HepG2 (cell line): ENCODE measurements around the gene MAN1C1. TPM values are rescaled to one million over a fixed set of nuclear protein-coding genes. Genes with fewer than 3 reads are reported as not detected.

Experiments used
- ETV6 ChIP-seq: sonication (generic); formaldehyde crosslinking; conservative IDR thresholded peaks from 2 replicates; pipeline ENCODE4 v1.4.0; 2020; ENCODE audit warnings: missing genetic modification reagents
- FOXK2 ChIP-seq: fragments of 450-650 bp; IDR thresholded peaks from 2 replicates; pipeline ENCODE4 v1.6.1; 2016
- HDAC2 ChIP-seq: sonication (generic); formaldehyde crosslinking; IDR thresholded peaks from 2 replicates; pipeline ENCODE4 v1.4.0; 2020; ENCODE audit warnings: missing genetic modification reagents
- HNRNPH1 ChIP-seq: fragments of 200-400 bp; formaldehyde crosslinking; optimal IDR thresholded peaks from 2 replicates; pipeline ENCODE3; 2017; ENCODE audit warnings: mild to moderate bottlenecking, low read depth, low read length
- HNRNPL ChIP-seq: fragments of 200-400 bp; formaldehyde crosslinking; IDR thresholded peaks from 2 replicates; pipeline ENCODE4 v1.6.1; 2017; ENCODE audit warnings: mild to moderate bottlenecking, low read depth, low read length
- JUN ChIP-seq: sonication (generic); formaldehyde crosslinking; IDR thresholded peaks from 2 replicates; pipeline ENCODE4 v1.4.0; 2020; ENCODE audit warnings: mild to moderate bottlenecking, missing genetic modification reagents
- JUNB ChIP-seq: sonication (generic); formaldehyde crosslinking; IDR thresholded peaks from 2 replicates; pipeline ENCODE4 v1.8.0; 2022; ENCODE audit warnings: missing genetic modification reagents, mild to moderate bottlenecking, borderline replicate concordance
- KLF16 ChIP-seq, 2 experiments: sonication (generic) in 1 of 2; formaldehyde crosslinking in 1 of 2; IDR thresholded peaks; 2 replicates each; pipeline versions ENCODE4 v1.6.1 to v1.8.0; 2016 to 2023; ENCODE audit warnings: missing genetic modification reagents in 2 of 2, missing compliant biosample characterization in 1 of 2
- MATR3 ChIP-seq: sonication (generic); formaldehyde crosslinking; IDR thresholded peaks from 2 replicates; pipeline ENCODE4 v1.4.0; 2020; ENCODE audit warnings: missing genetic modification reagents
- MYNN ChIP-seq: sonication (generic); formaldehyde crosslinking; IDR thresholded peaks from 2 replicates; pipeline ENCODE4 v1.4.0; 2020; ENCODE audit warnings: mild to moderate bottlenecking, low read depth, missing genetic modification reagents
- SMAD1 ChIP-seq: sonication (generic); formaldehyde crosslinking; IDR thresholded peaks from 2 replicates; pipeline ENCODE4 v1.4.0; 2020; ENCODE audit warnings: missing genetic modification reagents, low read depth, mild to moderate bottlenecking, borderline replicate concordance
- SNRNP70 ChIP-seq: fragments of 200-400 bp; formaldehyde crosslinking; IDR thresholded peaks from 2 replicates; pipeline ENCODE4 v1.6.1; 2017; ENCODE audit warnings: mild to moderate bottlenecking, low read depth, low read length, moderate library complexity
- YEATS4 ChIP-seq: sonication (generic); formaldehyde crosslinking; IDR thresholded peaks from 2 replicates; pipeline ENCODE4 v1.4.0; 2020; ENCODE audit warnings: missing genetic modification reagents, borderline replicate concordance
- ZNF207 ChIP-seq: fragments of 450-650 bp; IDR thresholded peaks from 2 replicates; pipeline ENCODE4 v1.6.1; 2016; ENCODE audit warnings: antibody characterized with exemption, borderline replicate concordance
- ZNF556 ChIP-seq: sonication (generic); formaldehyde crosslinking; IDR thresholded peaks from 2 replicates; pipeline ENCODE4 v1.4.0; 2020; ENCODE audit warnings: mild to moderate bottlenecking, missing genetic modification reagents, borderline replicate concordance
- ZNF564 ChIP-seq: sonication (generic); formaldehyde crosslinking; IDR thresholded peaks from 2 replicates; pipeline ENCODE4 v1.8.1; 2023; ENCODE audit warnings: mild to moderate bottlenecking, missing genetic modification reagents
- ZNF589 ChIP-seq: sonication (generic); formaldehyde crosslinking; conservative IDR thresholded peaks from 2 replicates; pipeline ENCODE4 v1.8.0; 2022; ENCODE audit warnings: mild to moderate bottlenecking, moderate library complexity, missing genetic modification reagents
- ZNF850 ChIP-seq: sonication (generic); formaldehyde crosslinking; conservative IDR thresholded peaks from 2 replicates; pipeline ENCODE4 v1.9.0; 2021; ENCODE audit warnings: mild to moderate bottlenecking, missing genetic modification reagents
- polyA plus RNA-seq, 8 experiments: library from polyadenylated mRNA; depleted of rRNA in 3 of 8; stranded (reverse) in 7 of 8; unstranded in 1 of 8; fragments of >200 nt; fragmentation: Illumina TruSeq in 4 of 8; extraction: Trizol in 4 of 8; gene quantifications; 2 replicates each; pipeline versions ENCODE4 v1.2.1 to v1.2.3, GENCODE V29; 2011 to 2016; ENCODE audit warnings: low read depth in 4 of 8, missing spikeins in 1 of 8, mixed read lengths in 1 of 8; ENCODE audit not compliant: insufficient read depth in 1 of 8
- total RNA-seq, 5 experiments: library from RNA; depleted of rRNA; stranded (reverse); fragments of >200 nt; fragmentation: Illumina TruSeq; extraction: Trizol; gene quantifications; 2 replicates each; pipeline ENCODE4 v1.2.3, GENCODE V29; 2016; ENCODE audit warnings: low read depth in 1 of 5
- TF ChIP-seq, protein P1 (sequence below): sonication (generic); formaldehyde crosslinking; conservative IDR thresholded peaks from 2 replicates; pipeline ENCODE4 v1.8.0; 2022; ENCODE audit warnings: missing genetic modification reagents
- TF ChIP-seq, protein P2 (sequence below): sonication (generic); formaldehyde crosslinking; IDR thresholded peaks from 2 replicates; pipeline ENCODE4 v1.5.1; 2020; ENCODE audit warnings: mild to moderate bottlenecking, missing genetic modification reagents, moderate library complexity
- TF ChIP-seq, protein P3 (sequence below): sonication (generic); formaldehyde crosslinking; IDR thresholded peaks from 2 replicates; pipeline ENCODE4 v1.4.0; 2020; ENCODE audit warnings: missing genetic modification reagents

The MAN1C1 gene
- total and polyA plus RNA-seq, 2 of the 13 experiments (the other 11 are each of a cell fraction or from before 2014, with no cell fraction given), result 0.18 to 0.49 TPM

- TF ChIP-seq, protein P1, sequence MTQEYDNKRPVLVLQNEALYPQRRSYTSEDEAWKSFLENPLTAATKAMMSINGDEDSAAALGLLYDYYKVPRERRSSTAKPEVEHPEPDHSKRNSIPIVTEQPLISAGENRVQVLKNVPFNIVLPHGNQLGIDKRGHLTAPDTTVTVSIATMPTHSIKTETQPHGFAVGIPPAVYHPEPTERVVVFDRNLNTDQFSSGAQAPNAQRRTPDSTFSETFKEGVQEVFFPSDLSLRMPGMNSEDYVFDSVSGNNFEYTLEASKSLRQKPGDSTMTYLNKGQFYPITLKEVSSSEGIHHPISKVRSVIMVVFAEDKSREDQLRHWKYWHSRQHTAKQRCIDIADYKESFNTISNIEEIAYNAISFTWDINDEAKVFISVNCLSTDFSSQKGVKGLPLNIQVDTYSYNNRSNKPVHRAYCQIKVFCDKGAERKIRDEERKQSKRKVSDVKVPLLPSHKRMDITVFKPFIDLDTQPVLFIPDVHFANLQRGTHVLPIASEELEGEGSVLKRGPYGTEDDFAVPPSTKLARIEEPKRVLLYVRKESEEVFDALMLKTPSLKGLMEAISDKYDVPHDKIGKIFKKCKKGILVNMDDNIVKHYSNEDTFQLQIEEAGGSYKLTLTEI (CRISPR knock-in tag), result no peak
- TF ChIP-seq SNRNP70 (no peak), ZNF556 (CRISPR knock-in tag) (no peak), YEATS4 (CRISPR knock-in tag) (no peak), ETV6 (no peak), KLF16 (CRISPR knock-in tag; IDR thresholded peaks at IDR 0.05) (0 out of 4 replicates have a peak, but pooled peaks of 1 of the 2 experiments have one; percentile 18), FOXK2 (no peak), ZNF589 (CRISPR knock-in tag) (no peak), ZNF564 (CRISPR knock-in tag) (no peak), HNRNPL (peak; percentile 90), ZNF850 (CRISPR knock-in tag) (no peak), ZNF207 (no peak), HDAC2 (CRISPR knock-in tag) (0 out of 2 replicates have a peak, but pooled peaks have one; percentile 14), JUN (CRISPR knock-in tag) (no peak), MATR3 (no peak), JUNB (CRISPR knock-in tag) (no peak), MYNN (CRISPR knock-in tag) (0 out of 2 replicates have a peak, but pooled peaks have one; percentile 49), HNRNPH1 (no peak), SMAD1 (no peak)
- TF ChIP-seq, protein P2, sequence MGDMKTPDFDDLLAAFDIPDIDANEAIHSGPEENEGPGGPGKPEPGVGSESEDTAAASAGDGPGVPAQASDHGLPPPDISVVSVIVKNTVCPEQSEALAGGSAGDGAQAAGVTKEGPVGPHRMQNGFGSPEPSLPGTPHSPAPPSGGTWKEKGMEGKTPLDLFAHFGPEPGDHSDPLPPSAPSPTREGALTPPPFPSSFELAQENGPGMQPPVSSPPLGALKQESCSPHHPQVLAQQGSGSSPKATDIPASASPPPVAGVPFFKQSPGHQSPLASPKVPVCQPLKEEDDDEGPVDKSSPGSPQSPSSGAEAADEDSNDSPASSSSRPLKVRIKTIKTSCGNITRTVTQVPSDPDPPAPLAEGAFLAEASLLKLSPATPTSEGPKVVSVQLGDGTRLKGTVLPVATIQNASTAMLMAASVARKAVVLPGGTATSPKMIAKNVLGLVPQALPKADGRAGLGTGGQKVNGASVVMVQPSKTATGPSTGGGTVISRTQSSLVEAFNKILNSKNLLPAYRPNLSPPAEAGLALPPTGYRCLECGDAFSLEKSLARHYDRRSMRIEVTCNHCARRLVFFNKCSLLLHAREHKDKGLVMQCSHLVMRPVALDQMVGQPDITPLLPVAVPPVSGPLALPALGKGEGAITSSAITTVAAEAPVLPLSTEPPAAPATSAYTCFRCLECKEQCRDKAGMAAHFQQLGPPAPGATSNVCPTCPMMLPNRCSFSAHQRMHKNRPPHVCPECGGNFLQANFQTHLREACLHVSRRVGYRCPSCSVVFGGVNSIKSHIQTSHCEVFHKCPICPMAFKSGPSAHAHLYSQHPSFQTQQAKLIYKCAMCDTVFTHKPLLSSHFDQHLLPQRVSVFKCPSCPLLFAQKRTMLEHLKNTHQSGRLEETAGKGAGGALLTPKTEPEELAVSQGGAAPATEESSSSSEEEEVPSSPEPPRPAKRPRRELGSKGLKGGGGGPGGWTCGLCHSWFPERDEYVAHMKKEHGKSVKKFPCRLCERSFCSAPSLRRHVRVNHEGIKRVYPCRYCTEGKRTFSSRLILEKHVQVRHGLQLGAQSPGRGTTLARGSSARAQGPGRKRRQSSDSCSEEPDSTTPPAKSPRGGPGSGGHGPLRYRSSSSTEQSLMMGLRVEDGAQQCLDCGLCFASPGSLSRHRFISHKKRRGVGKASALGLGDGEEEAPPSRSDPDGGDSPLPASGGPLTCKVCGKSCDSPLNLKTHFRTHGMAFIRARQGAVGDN (CRISPR knock-in tag), result peak; percentile 73
- TF ChIP-seq, protein P3, sequence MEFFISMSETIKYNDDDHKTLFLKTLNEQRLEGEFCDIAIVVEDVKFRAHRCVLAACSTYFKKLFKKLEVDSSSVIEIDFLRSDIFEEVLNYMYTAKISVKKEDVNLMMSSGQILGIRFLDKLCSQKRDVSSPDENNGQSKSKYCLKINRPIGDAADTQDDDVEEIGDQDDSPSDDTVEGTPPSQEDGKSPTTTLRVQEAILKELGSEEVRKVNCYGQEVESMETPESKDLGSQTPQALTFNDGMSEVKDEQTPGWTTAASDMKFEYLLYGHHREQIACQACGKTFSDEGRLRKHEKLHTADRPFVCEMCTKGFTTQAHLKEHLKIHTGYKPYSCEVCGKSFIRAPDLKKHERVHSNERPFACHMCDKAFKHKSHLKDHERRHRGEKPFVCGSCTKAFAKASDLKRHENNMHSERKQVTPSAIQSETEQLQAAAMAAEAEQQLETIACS (CRISPR knock-in tag), result peak; percentile 38; the same call in 1 of the 2 replicates
Measured at GRCh38 chr1:25616095-25616986, at the start of gene MAN1C1 (continued).
